Measurements from ENCODE around the gene ANKS1B.

GRCh38 chr12:99418379-99418778 is 566.4 kb downstream of the ANKS1B start:
- no peak for TF ChIP-seq POLR2AphosphoS5 (IDR thresholded peaks at IDR 0.05)
- TF ChIP-seq EP300 (IDR thresholded peaks at IDR 0.05), result no peak
- TF ChIP-seq CTCF (IDR thresholded peaks at IDR 0.05), result no peak

All from suprapubic skin (tissue), 4 donors.